ENCODE results near the gene GRK1.

- TF ChIP-seq ZNF672 (CRISPR knock-in tag; IDR thresholded peaks at IDR 0.05): no peak
- TF ChIP-seq NR3C1 (CRISPR knock-in tag; IDR thresholded peaks at IDR 0.05): no peak
- TF ChIP-seq RELA (CRISPR knock-in tag; IDR thresholded peaks at IDR 0.05): no peak
- TF ChIP-seq PREB (CRISPR knock-in tag; IDR thresholded peaks at IDR 0.05): no peak
- no peak for TF ChIP-seq RFX5 (IDR thresholded peaks at IDR 0.05; ENCODE audit: low read depth, low read length)
- no peak for TF ChIP-seq MAZ (IDR thresholded peaks at IDR 0.05; ENCODE audit: borderline replicate concordance, low read depth, low read length)
- TF ChIP-seq MAZ (CRISPR knock-in tag; IDR thresholded peaks at IDR 0.05; ENCODE audit: low read depth): no peak
Observed at GRCh38 chr13:113742445-113743120, 75.6 kb downstream of the GRK1 start.

Measured in HepG2 (cell line).